MM.1S (cell line): Measurements from ENCODE around the gene CYP46A1.

Source experiments
- CTCF ChIP-seq: fragments of 300-600 bp; sonication (generic); IDR thresholded peaks from 2 replicates; pipeline ENCODE4 v1.5.1; 2016; ENCODE audit warnings: antibody characterized with exemption, low read length, mixed read lengths
- EZH2 ChIP-seq: fragments of 300-600 bp; sonication (generic); optimal IDR thresholded peaks from 2 replicates; pipeline ENCODE3; 2017; ENCODE audit warnings: low read depth, mild to moderate bottlenecking, antibody characterized with exemption, low read length, mixed read lengths

DNA sequence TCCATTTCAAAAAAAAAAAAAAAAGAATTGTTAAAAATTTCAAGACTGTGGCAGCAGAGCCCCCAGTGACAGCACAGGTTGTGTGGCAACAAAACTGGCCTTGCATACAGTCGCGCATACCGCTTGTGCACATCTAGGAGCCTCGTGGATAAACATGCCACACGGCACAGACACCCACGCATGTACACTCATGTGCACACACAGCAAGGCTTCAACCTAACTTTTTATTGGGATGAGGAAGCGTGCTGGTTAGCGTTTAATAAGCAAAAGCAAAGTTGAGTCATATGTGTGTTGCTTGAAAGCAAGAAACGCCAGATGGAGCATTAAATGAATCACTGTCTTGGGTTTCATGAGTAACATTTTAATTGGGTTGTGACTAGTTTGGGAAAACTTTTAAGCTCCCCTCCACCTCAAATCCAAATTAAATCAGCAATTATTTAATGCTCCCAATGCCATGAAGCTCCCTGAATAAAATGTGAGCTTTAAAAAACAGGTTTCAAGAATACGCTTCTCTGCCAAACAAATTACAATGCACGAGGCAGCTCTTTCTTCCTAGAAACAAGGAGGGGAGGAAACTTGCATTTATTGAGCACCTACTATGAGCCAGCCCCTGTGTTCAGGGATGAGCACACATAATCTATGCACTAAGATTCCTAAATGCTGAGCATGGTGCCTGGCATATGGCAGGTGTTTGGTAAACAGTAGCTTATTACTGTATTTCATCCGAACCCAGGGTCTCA, 73.4 kb downstream of the CYP46A1 start:
- TF ChIP-seq CTCF (no peak), EZH2 (no peak)
